ENCODE data around the gene FRYL.
"Not testable (repeated sequence)": the region's sequence is repeated elsewhere in the genome, so short reads cannot be mapped to it uniquely, and the experiment has no call there.

The FRYL gene

DNA sequence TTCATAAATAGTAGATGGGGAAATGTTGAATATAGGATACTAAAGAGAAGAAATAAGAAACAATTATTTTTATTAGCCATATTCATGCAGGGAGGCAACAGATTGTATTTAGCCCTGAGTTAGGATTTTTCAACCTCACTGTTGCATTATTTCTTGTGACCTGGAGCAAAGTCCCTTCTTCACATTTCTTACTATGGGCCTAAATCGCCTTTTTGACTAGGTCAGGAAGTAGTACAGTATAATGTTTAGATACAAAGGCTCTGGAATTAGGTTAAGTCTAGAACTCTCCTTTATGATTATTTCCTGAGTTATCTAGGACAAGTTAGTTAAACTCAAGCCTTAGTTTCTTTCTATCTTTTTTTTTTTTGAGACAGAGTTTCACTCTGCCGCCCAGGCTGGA lies 88.0 kb downstream of the FRYL start:
- DNase-seq (ENCODE audit: low read depth, low spot score), result no peak
- TF ChIP-seq FOXP2 (optimal IDR thresholded peaks at IDR 0.05; ENCODE audit: control extremely low read depth, extremely low read length, insufficient read depth) (no peak), POLR2AphosphoS5 (IDR thresholded peaks at IDR 0.05; ENCODE audit: borderline replicate concordance, low read depth, low read length) (no peak), EZH2 (IDR thresholded peaks at IDR 0.05) (no peak)
- Histone ChIP-seq H3K36me3 (ENCODE audit: insufficient read depth, low read length) (no peaks in the 10 kb centered on the region), H3K9ac (ENCODE audit: insufficient read length) (no peak overlapping the region), H3K9me3 (ENCODE audit: low read depth, low read length) (no peaks in the 10 kb centered on the region), H3K27ac (no peak overlapping the region), H3K4me3 (no peak overlapping the region)

DNA sequence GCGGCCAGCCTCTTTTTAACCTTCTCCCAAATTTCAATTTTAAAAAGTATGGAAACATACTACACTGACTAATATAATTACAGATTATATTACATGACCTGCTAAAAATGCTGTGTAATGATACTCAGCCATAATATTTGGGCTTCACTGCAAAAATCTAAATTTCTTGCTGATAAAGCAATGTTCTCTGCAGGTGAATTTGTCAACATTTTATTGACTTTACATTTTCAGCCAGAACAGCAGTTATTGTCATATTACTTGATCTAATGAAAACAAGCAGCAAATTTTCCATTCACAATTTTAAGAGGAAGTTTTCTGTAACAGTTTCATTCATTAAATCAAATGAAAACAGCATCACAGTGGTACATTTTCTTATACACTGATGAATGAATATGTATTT lies 91.1 kb downstream of the FRYL start:
- H3K9me3 ChIP-seq (ENCODE audit: low read depth, low read length), result no peaks in the 10 kb centered on the region
- TF ChIP-seq EZH2 (IDR thresholded peaks at IDR 0.05), result no peak
- no peak overlapping the region for H3K27ac ChIP-seq
- H3K9ac ChIP-seq (ENCODE audit: insufficient read length), result no peak overlapping the region
- H3K36me3 ChIP-seq (ENCODE audit: insufficient read depth, low read length), result no peaks in the 10 kb centered on the region
- H3K4me3 ChIP-seq, result no peak overlapping the region
- no peak for DNase-seq (ENCODE audit: low read depth, low spot score)

DNA sequence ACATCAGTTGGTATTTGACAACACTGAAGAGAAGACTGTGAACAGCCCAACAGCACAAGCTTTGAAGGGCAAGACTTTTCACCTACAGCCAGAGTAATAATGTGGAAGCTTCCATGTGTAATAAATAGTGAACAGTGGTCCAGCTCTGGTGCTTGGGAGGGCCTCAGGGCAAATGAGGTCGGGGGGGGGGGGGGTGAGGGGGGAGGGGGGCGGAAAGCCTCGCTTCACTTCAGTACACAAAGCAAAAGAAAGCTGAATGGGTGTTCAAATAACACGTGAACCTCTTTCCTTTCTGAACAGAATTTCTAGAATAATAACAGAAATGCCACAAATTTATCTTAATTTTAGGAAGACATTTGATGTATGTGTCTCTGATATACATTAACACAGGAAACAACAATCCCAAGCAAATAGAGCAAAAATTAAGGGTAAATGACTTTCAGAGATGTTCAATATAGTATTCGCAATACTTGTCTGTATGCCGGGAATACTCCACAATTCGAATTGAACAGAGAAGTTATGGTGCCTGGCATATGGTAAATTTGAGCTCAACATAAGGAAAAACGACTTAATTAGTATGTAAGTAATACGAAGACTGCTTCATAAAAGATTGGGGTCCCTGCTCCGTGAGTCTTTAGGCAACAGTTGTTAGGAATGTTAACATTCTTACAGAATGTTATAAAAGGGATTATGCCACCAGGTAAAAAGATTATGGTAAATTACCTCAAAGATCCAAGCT lies 92.6 kb downstream of the FRYL start:
- Histone ChIP-seq H3K9me3 (ENCODE audit: low read depth, low read length) (no peaks in the 10 kb centered on the region), H3K4me3 (no peak overlapping the region), H3K9ac (ENCODE audit: insufficient read length) (no peak overlapping the region), H3K36me3 (ENCODE audit: insufficient read depth, low read length) (no peaks in the 10 kb centered on the region), H3K27ac (no peak overlapping the region)
- TF ChIP-seq FOXP2 (optimal IDR thresholded peaks at IDR 0.05; ENCODE audit: control extremely low read depth, extremely low read length, insufficient read depth) (no peak), EZH2 (IDR thresholded peaks at IDR 0.05) (no peak), POLR2AphosphoS5 (IDR thresholded peaks at IDR 0.05; ENCODE audit: borderline replicate concordance, low read depth, low read length) (no peak)
- no peak for DNase-seq (ENCODE audit: low read depth, low spot score)

DNA sequence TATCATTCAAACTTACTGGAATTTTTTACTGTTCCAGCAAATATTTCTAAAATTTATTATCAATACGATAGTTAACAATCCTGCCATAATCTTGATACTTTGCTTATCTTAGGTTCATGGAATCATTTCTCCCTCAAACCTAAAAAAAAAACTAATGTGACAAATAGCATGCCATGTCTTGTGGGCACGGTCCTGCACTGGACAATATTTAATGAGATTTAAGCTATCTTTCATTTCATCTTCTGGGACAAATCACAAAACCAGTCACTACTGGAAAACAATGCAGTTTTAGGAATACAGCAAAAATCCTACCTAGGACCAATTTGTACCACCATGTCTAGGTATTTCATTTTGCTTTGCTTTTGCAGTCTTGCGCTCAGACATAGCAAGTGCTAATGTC lies 93.7 kb downstream of the FRYL start:
- no peak overlapping the region for H3K9ac ChIP-seq (ENCODE audit: insufficient read length)
- H3K4me3 ChIP-seq, result no peak overlapping the region
- DNase-seq (ENCODE audit: low read depth, low spot score), result no peak
- H3K36me3 ChIP-seq (ENCODE audit: insufficient read depth, low read length), result no peaks in the 10 kb centered on the region
- H3K9me3 ChIP-seq (ENCODE audit: low read depth, low read length), result no peaks in the 10 kb centered on the region
- H3K27ac ChIP-seq, result no peak overlapping the region
- no peak for TF ChIP-seq EZH2 (IDR thresholded peaks at IDR 0.05)
- no peak for TF ChIP-seq FOXP2 (optimal IDR thresholded peaks at IDR 0.05; ENCODE audit: control extremely low read depth, extremely low read length, insufficient read depth)
- TF ChIP-seq POLR2AphosphoS5 (IDR thresholded peaks at IDR 0.05; ENCODE audit: borderline replicate concordance, low read depth, low read length), result no peak

DNA sequence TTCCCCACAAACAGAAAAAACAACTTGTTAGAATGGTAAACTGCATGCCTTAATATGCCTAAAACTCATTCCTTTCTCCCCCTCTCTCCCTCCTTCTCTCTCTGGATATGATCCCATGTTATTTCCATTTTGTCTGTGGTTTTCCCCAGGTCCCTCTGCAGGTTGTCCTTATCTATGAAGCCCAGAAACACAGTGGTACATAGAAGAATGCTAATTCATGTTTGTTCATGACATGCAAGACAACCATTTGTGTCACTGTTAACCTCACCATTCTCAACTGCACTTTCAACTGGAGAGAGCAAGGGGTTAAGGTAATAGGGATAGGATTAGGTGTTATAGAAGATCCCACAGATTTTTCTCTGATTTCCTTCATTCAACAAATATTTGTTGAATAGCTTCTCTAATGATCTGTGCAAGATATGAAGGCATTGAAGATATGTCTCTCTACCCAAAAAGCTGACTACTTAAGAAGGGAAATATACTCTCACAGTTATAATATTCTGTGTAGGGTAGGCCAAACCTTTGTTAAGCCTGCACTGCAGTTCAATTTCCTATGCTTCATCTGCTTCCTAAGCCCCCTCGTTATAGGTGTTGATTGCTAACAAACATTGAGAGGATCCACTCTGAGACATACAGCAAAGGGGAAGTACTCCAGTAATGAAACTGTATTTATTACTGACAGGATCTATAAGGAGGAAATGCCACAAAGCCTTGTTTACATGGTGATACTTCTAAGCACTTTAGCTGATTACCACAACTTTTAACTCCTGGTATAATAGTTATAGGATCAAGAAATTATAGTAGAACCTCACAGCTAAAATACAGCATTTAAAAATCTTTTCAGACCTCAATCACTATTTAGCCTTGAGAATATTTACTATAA lies 96.1 kb downstream of the FRYL start:
- no peak overlapping the region for H3K27ac ChIP-seq
- no peak for TF ChIP-seq EZH2 (IDR thresholded peaks at IDR 0.05)
- TF ChIP-seq FOXP2 (optimal IDR thresholded peaks at IDR 0.05; ENCODE audit: control extremely low read depth, extremely low read length, insufficient read depth), result no peak
- no peak for TF ChIP-seq POLR2AphosphoS5 (IDR thresholded peaks at IDR 0.05; ENCODE audit: borderline replicate concordance, low read depth, low read length)
- H3K36me3 ChIP-seq (ENCODE audit: insufficient read depth, low read length), result no peaks in the 10 kb centered on the region
- no peak overlapping the region for H3K4me3 ChIP-seq
- no peaks in the 10 kb centered on the region for H3K9me3 ChIP-seq (ENCODE audit: low read depth, low read length)
- no peak overlapping the region for H3K9ac ChIP-seq (ENCODE audit: insufficient read length)
- no peak for DNase-seq (ENCODE audit: low read depth, low spot score)

DNA sequence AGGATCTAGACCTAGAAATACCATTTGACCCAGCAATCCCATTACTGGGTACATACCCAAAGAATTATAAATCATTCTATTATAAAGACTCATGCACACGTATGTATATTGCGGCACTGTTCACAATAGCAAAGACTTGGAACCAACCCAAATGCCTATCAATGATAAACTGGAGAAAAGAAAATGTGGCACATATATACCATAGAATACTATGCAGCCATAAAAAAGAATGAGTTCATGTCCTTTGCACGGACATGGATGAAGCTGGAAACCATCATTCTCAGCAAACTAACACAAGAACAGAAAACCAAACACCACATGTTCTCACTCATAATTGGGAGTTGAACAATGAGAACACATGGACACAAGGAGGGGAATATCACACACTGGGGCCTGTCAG lies 97.2 kb downstream of the FRYL start:
- H3K27ac ChIP-seq; H3K9ac ChIP-seq (ENCODE audit: insufficient read length); H3K4me3 ChIP-seq; H3K36me3 ChIP-seq (ENCODE audit: insufficient read depth, low read length); H3K9me3 ChIP-seq (ENCODE audit: low read depth, low read length); DNase-seq (ENCODE audit: low read depth, low spot score): not testable (repeated sequence)

DNA sequence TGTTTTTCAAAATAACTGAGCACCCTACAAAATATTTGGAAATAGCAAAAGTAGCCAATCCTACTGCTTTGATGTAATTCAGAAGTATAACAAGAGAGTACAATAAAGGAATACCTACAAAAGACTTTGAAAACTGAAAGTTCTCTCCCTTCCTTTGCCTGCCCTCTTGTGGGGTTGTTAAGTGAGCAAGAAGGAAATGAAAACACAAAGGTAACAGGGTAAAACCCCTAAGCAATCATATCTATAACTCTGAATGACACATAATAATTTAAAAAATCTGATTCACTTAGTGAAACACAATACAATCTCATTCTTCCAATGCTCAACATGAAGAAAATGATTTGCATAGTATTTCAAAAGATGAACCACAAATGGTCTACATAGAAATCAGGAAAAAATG lies 98.2 kb downstream of the FRYL start:
- H3K4me3 ChIP-seq, result no peak overlapping the region
- no peak for DNase-seq (ENCODE audit: low read depth, low spot score)
- H3K27ac ChIP-seq, result no peak overlapping the region
- H3K9me3 ChIP-seq (ENCODE audit: low read depth, low read length), result no peaks in the 10 kb centered on the region
- H3K36me3 ChIP-seq (ENCODE audit: insufficient read depth, low read length), result no peaks in the 10 kb centered on the region
- no peak overlapping the region for H3K9ac ChIP-seq (ENCODE audit: insufficient read length)
- no peak for TF ChIP-seq FOXP2 (optimal IDR thresholded peaks at IDR 0.05; ENCODE audit: control extremely low read depth, extremely low read length, insufficient read depth)
- TF ChIP-seq POLR2AphosphoS5 (IDR thresholded peaks at IDR 0.05; ENCODE audit: borderline replicate concordance, low read depth, low read length), result no peak
- TF ChIP-seq EZH2 (IDR thresholded peaks at IDR 0.05), result no peak

DNA sequence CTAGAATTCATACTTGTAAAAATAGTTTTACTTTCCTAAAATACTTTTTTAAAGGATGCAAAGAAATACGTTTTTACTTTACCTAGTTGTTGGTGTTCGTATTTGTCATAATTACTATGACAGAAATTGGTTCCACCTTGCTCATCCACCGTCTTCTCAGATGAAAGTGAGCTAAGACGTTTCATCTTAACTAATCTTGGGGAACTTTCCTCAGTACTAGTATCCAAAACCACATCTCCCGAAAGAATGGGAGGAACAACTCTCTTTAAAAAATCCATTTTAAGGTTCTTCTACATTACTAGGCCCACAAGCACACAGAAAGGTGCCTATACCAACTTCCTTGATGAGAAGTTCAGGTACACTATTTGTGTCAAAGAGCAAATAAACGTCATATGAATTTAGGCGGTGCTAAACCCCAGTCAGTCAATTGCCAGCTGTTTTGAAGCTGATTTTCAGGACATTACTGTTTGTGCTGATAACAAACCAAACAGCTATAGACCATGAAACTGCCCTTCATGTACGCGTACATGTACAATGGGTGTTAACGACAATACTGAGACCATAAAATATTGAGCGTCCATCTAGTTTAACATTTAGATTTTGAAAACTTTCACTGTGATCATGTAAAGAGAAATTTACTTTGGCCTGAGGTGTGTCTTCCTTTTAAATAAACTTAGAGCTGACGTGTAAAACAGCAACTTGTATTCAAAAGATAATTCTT lies 99.1 kb downstream of the FRYL start:
- no peak for DNase-seq (ENCODE audit: low read depth, low spot score)
- Histone ChIP-seq H3K9me3 (ENCODE audit: low read depth, low read length) (no peaks in the 10 kb centered on the region), H3K36me3 (ENCODE audit: insufficient read depth, low read length) (no peaks in the 10 kb centered on the region), H3K27ac (no peak overlapping the region), H3K9ac (ENCODE audit: insufficient read length) (no peak overlapping the region), H3K4me3 (no peak overlapping the region)
- TF ChIP-seq POLR2AphosphoS5 (IDR thresholded peaks at IDR 0.05; ENCODE audit: borderline replicate concordance, low read depth, low read length) (no peak), EZH2 (IDR thresholded peaks at IDR 0.05) (no peak), FOXP2 (optimal IDR thresholded peaks at IDR 0.05; ENCODE audit: control extremely low read depth, extremely low read length, insufficient read depth) (no peak)

Measured in SK-N-MC (cell line).